GM23338 (cell line): Measurements from ENCODE around the gene SFRP4. TPM values are rescaled to one million over a fixed set of nuclear protein-coding genes. Genes with fewer than 3 reads are reported as not detected.

Experiments used
- ATAC-seq: fragments of 200-7000 bp; cut with Tn5 transposase; 3 replicates; pipeline ENCODE4 v1.9.1; 2020
- DNase-seq: peaks from one replicate; pipeline ENCODE4 v3.0.0-alpha.2; 2015; ENCODE audit warnings: low spot score
- H2AFZ ChIP-seq: fragments of 200-600 bp; sonication (generic); 2 replicates; pipeline ENCODE4 v1.8.0; 2016; ENCODE audit warnings: antibody characterized with exemption, mild to moderate bottlenecking, moderate library complexity
- H3F3A ChIP-seq: fragments of 200-600 bp; sonication (generic); replicated peaks from 2 replicates; pipeline ENCODE4 v1.8.0; 2017; ENCODE audit warnings: antibody characterized with exemption, mixed run types, low read depth
- H3K27ac ChIP-seq: fragments of 200-600 bp; sonication (generic); 2 replicates; pipeline ENCODE4 v1.6.1; 2016; ENCODE audit warnings: low read depth
- H3K27me3 ChIP-seq: fragments of 200-600 bp; sonication (generic); 2 replicates; pipeline ENCODE4 v1.8.0; 2016; ENCODE audit warnings: mild to moderate bottlenecking, mixed run types, moderate library complexity; ENCODE audit not compliant: insufficient read depth
- H3K36me3 ChIP-seq: fragments of 200-600 bp; sonication (generic); 2 replicates; pipeline ENCODE4 v1.8.0; 2016; ENCODE audit warnings: mild to moderate bottlenecking; ENCODE audit not compliant: insufficient read depth
- H3K4me1 ChIP-seq: fragments of 200-600 bp; sonication (generic); 2 replicates; pipeline ENCODE4 v1.8.0; 2016; ENCODE audit warnings: mild to moderate bottlenecking, moderate library complexity; ENCODE audit not compliant: insufficient read depth
- H3K4me2 ChIP-seq: fragments of 200-600 bp; sonication (generic); 2 replicates; pipeline ENCODE4 v1.7.1; 2017; ENCODE audit warnings: mixed run types
- H3K4me3 ChIP-seq: fragments of 200-600 bp; sonication (generic); 2 replicates; pipeline ENCODE4 v1.6.1; 2016; ENCODE audit warnings: mixed run types
- H3K79me2 ChIP-seq: fragments of 200-600 bp; sonication (generic); replicated peaks from 2 replicates; pipeline ENCODE4 v1.8.0; 2017; ENCODE audit warnings: mild to moderate bottlenecking; ENCODE audit not compliant: insufficient read depth
- H3K9me2 ChIP-seq: fragments of 200-600 bp; sonication (generic); 2 replicates; pipeline ENCODE4 v1.8.0; 2017; ENCODE audit not compliant: insufficient read depth
- H4K20me1 ChIP-seq: fragments of 200-600 bp; sonication (generic); replicated peaks from 2 replicates; pipeline ENCODE4 v1.8.0; 2017; ENCODE audit warnings: mild to moderate bottlenecking; ENCODE audit not compliant: insufficient read depth
- H3K27ac Mint-ChIP-seq: 2 replicates; pipeline ENCODE4 v1.8.0; 2020; ENCODE audit warnings: inconsistent platforms, mild to moderate bottlenecking, moderate library complexity, mixed read lengths
- H3K27me3 Mint-ChIP-seq: 3 replicates; pipeline ENCODE4 v1.8.0; 2022; ENCODE audit warnings: low read depth, mild to moderate bottlenecking, moderate library complexity, mixed read lengths, inconsistent platforms; ENCODE audit not compliant: insufficient read depth, poor library complexity
- H3K36me3 Mint-ChIP-seq: 3 replicates; pipeline ENCODE4 v1.8.0; 2021; ENCODE audit warnings: low read depth, mild to moderate bottlenecking, inconsistent platforms, moderate library complexity, mixed read lengths
- H3K4me1 Mint-ChIP-seq: 3 replicates; pipeline ENCODE4 v1.8.0; 2020; ENCODE audit warnings: mild to moderate bottlenecking, inconsistent platforms, mixed read lengths
- H3K4me3 Mint-ChIP-seq: 3 replicates; pipeline ENCODE4 v1.8.0; 2021; ENCODE audit warnings: moderate library complexity, mild to moderate bottlenecking, inconsistent platforms, mixed read lengths
- H3K9me3 Mint-ChIP-seq: 3 replicates; pipeline ENCODE4 v1.8.0; 2020; ENCODE audit warnings: moderate library complexity, mild to moderate bottlenecking, inconsistent platforms, mixed read lengths
- ZNF114 ChIP-seq: fragments of 250-450 bp; sonication (Bioruptor Pico); IDR thresholded peaks from 2 replicates; pipeline ENCODE4 v1.5.0; 2020; ENCODE audit warnings: mild to moderate bottlenecking, moderate library complexity
- ZNF331 ChIP-seq: fragments of 250-450 bp; sonication (Bioruptor Pico); IDR thresholded peaks from 2 replicates; pipeline ENCODE4 v1.5.0; 2020; ENCODE audit warnings: low read depth, mild to moderate bottlenecking, moderate library complexity
- polyA plus RNA-seq: library from polyadenylated mRNA; unstranded; fragments of >200 nt; fragmentation: Nextera tagmentation; extraction: Ambion mirVana; gene quantifications from 2 replicates; pipeline ENCODE4 v1.2.1, GENCODE V29; 2016
- total RNA-seq: library from RNA; depleted of rRNA; stranded (reverse); fragments of >200 nt; shearing (Covaris generic); gene quantifications from 2 replicates; pipeline ENCODE4 v1.2.3, GENCODE V29; 2014
- TF ChIP-seq, protein P1 (sequence below): fragments of 250-450 bp; sonication (Bioruptor Pico); IDR thresholded peaks from 2 replicates; pipeline ENCODE4 v1.5.0; 2020; ENCODE audit warnings: mild to moderate bottlenecking, moderate library complexity
- TF ChIP-seq, protein P2 (sequence below), 2 experiments: fragments of 200-600 bp in 1 of 2; sonication (generic) in 1 of 2; conservative IDR thresholded peaks; 2 replicates each; pipeline versions ENCODE4 v1.5.1 to v1.6.1; 2016 to 2017; ENCODE audit warnings: antibody characterized with exemption in 2 of 2, low read depth in 2 of 2, mild to moderate bottlenecking in 2 of 2, moderate library complexity in 1 of 2
- TF ChIP-seq, protein P3 (sequence below): IDR thresholded peaks from one replicate; pipeline ENCODE4 v1.6.1; 2018; ENCODE audit warnings: antibody characterized with exemption; ENCODE audit not compliant: unreplicated experiment

The SFRP4 gene
- total and polyA plus RNA-seq, 2 experiments from 2014 or later: not detected

DNA sequence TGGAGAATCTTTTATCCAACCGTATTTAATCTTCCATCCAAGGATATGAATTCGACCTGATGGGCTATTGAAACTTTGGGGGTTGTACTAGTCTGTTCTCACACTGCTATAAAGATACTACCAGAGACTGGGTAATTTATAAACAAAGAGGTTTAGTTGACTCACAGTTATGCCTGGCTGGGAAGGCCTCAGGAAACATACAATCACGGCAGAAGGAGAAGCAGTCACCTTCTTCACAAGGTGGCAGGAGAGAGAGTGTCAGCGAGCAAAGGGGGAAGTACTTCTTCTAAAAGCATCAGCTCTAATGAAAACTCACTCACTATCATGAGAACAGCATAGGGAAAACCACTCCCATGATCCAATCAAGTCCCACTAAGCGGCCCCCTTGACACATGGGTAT lies 47.6 kb upstream of the SFRP4 start:
- Histone ChIP-seq H3K79me2 (no peaks in the 10 kb centered on the region), H3K4me3 (no peak overlapping the region), H4K20me1 (no peaks in the 10 kb centered on the region), H3K4me1 (no peaks in the 10 kb centered on the region), H3K36me3 (no peaks in the 10 kb centered on the region), H3K4me2 (no peak overlapping the region), H3K27me3 (no peaks in the 10 kb centered on the region), H3K27ac (no peak overlapping the region), H3F3A (no peaks in the 10 kb centered on the region), H2AFZ (no peak overlapping the region), H3K9me2 (no peaks in the 10 kb centered on the region)
- Mint-ChIP-seq H3K27me3 (no peaks in the 10 kb centered on the region), H3K27ac (no peak overlapping the region), H3K9me3 (no peaks in the 10 kb centered on the region), H3K36me3 (no peaks in the 10 kb centered on the region), H3K4me3 (no peak overlapping the region), H3K4me1 (no peaks in the 10 kb centered on the region)
- DNase-seq (no peak), ATAC-seq (no peak)
- TF ChIP-seq, protein P1, sequence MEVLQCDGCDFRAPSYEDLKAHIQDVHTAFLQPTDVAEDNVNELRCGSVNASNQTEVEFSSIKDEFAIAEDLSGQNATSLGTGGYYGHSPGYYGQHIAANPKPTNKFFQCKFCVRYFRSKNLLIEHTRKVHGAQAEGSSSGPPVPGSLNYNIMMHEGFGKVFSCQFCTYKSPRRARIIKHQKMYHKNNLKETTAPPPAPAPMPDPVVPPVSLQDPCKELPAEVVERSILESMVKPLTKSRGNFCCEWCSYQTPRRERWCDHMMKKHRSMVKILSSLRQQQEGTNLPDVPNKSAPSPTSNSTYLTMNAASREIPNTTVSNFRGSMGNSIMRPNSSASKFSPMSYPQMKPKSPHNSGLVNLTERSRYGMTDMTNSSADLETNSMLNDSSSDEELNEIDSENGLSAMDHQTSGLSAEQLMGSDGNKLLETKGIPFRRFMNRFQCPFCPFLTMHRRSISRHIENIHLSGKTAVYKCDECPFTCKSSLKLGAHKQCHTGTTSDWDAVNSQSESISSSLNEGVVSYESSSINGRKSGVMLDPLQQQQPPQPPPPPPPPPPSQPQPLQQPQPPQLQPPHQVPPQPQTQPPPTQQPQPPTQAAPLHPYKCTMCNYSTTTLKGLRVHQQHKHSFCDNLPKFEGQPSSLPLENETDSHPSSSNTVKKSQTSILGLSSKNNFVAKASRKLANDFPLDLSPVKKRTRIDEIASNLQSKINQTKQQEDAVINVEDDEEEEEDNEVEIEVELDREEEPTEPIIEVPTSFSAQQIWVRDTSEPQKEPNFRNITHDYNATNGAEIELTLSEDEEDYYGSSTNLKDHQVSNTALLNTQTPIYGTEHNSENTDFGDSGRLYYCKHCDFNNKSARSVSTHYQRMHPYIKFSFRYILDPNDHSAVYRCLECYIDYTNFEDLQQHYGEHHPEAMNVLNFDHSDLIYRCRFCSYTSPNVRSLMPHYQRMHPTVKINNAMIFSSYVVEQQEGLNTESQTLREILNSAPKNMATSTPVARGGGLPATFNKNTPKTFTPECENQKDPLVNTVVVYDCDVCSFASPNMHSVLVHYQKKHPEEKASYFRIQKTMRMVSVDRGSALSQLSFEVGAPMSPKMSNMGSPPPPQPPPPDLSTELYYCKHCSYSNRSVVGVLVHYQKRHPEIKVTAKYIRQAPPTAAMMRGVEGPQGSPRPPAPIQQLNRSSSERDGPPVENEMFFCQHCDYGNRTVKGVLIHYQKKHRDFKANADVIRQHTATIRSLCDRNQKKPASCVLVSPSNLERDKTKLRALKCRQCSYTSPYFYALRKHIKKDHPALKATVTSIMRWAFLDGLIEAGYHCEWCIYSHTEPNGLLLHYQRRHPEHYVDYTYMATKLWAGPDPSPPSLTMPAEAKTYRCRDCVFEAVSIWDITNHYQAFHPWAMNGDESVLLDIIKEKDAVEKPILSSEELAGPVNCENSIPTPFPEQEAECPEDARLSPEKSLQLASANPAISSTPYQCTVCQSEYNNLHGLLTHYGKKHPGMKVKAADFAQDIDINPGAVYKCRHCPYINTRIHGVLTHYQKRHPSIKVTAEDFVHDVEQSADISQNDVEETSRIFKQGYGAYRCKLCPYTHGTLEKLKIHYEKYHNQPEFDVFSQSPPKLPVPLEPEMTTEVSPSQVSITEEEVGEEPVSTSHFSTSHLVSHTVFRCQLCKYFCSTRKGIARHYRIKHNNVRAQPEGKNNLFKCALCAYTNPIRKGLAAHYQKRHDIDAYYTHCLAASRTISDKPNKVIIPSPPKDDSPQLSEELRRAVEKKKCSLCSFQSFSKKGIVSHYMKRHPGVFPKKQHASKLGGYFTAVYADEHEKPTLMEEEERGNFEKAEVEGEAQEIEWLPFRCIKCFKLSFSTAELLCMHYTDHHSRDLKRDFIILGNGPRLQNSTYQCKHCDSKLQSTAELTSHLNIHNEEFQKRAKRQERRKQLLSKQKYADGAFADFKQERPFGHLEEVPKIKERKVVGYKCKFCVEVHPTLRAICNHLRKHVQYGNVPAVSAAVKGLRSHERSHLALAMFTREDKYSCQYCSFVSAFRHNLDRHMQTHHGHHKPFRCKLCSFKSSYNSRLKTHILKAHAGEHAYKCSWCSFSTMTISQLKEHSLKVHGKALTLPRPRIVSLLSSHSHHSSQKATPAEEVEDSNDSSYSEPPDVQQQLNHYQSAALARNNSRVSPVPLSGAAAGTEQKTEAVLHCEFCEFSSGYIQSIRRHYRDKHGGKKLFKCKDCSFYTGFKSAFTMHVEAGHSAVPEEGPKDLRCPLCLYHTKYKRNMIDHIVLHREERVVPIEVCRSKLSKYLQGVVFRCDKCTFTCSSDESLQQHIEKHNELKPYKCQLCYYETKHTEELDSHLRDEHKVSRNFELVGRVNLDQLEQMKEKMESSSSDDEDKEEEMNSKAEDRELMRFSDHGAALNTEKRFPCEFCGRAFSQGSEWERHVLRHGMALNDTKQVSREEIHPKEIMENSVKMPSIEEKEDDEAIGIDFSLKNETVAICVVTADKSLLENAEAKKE: no peak
- TF ChIP-seq, protein P2, sequence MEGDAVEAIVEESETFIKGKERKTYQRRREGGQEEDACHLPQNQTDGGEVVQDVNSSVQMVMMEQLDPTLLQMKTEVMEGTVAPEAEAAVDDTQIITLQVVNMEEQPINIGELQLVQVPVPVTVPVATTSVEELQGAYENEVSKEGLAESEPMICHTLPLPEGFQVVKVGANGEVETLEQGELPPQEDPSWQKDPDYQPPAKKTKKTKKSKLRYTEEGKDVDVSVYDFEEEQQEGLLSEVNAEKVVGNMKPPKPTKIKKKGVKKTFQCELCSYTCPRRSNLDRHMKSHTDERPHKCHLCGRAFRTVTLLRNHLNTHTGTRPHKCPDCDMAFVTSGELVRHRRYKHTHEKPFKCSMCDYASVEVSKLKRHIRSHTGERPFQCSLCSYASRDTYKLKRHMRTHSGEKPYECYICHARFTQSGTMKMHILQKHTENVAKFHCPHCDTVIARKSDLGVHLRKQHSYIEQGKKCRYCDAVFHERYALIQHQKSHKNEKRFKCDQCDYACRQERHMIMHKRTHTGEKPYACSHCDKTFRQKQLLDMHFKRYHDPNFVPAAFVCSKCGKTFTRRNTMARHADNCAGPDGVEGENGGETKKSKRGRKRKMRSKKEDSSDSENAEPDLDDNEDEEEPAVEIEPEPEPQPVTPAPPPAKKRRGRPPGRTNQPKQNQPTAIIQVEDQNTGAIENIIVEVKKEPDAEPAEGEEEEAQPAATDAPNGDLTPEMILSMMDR (conservative IDR thresholded peaks at IDR 0.05; ENCODE audit: low read depth in 2 of 2): no peak
- TF ChIP-seq ZNF331 (CRISPR knock-in tag): no peak
- no peak for TF ChIP-seq ZNF114 (CRISPR knock-in tag)
- TF ChIP-seq, protein P3, sequence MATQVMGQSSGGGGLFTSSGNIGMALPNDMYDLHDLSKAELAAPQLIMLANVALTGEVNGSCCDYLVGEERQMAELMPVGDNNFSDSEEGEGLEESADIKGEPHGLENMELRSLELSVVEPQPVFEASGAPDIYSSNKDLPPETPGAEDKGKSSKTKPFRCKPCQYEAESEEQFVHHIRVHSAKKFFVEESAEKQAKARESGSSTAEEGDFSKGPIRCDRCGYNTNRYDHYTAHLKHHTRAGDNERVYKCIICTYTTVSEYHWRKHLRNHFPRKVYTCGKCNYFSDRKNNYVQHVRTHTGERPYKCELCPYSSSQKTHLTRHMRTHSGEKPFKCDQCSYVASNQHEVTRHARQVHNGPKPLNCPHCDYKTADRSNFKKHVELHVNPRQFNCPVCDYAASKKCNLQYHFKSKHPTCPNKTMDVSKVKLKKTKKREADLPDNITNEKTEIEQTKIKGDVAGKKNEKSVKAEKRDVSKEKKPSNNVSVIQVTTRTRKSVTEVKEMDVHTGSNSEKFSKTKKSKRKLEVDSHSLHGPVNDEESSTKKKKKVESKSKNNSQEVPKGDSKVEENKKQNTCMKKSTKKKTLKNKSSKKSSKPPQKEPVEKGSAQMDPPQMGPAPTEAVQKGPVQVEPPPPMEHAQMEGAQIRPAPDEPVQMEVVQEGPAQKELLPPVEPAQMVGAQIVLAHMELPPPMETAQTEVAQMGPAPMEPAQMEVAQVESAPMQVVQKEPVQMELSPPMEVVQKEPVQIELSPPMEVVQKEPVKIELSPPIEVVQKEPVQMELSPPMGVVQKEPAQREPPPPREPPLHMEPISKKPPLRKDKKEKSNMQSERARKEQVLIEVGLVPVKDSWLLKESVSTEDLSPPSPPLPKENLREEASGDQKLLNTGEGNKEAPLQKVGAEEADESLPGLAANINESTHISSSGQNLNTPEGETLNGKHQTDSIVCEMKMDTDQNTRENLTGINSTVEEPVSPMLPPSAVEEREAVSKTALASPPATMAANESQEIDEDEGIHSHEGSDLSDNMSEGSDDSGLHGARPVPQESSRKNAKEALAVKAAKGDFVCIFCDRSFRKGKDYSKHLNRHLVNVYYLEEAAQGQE: no peak
